ENCODE measurements around the gene CADPS. TPM values are rescaled to one million over a fixed set of nuclear protein-coding genes. Genes with fewer than 3 reads are reported as not detected.

The CADPS gene
- total RNA-seq, 1 experiment from 2014 or later: not detected

GRCh38 chr3:62453448-62453847 lies 421.8 kb downstream of the CADPS start:
- POLR2A ChIA-PET (ENCODE audit: unreplicated experiment): no interaction called here
- H3K36me3 ChIP-seq (ENCODE audit: low read depth): no peaks in the 10 kb centered on the region
- DNase-seq: no peak
- CTCF ChIA-PET: no interaction called here
- H3K27me3 ChIP-seq (ENCODE audit: insufficient read depth, low read depth): peaks cover 26% of the 10 kb centered on the region
- H3K79me2 ChIP-seq (ENCODE audit: low read depth): no peaks in the 10 kb centered on the region
- no peaks in the 10 kb centered on the region for H3K9me3 ChIP-seq (ENCODE audit: insufficient read depth, low read depth)
- H3K4me3 ChIP-seq: no peak overlapping the region
- H3K4me2 ChIP-seq: no peak overlapping the region
- no peaks in the 10 kb centered on the region; the same call in 1 of the 2 replicates for H3K9me2 ChIP-seq (ENCODE audit: insufficient read depth)
- TF ChIP-seq EZH2 (IDR thresholded peaks at IDR 0.05; ENCODE audit: low read depth) (no peak), CTCF (conservative IDR thresholded peaks at IDR 0.05) (no peak)
- no peaks in the 10 kb centered on the region for H3F3A ChIP-seq (ENCODE audit: insufficient read depth, low read depth)
- intact Hi-C loops (cut with micrococcal nuclease; ENCODE audit: unreplicated experiment): no loop called here
- no peak overlapping the region for H3K27ac ChIP-seq
- H4K20me1 ChIP-seq (ENCODE audit: insufficient read depth): no peaks in the 10 kb centered on the region
- no peaks in the 10 kb centered on the region for H3K4me1 ChIP-seq (replicated peaks; ENCODE audit: insufficient read depth)
- no peak overlapping the region for H2AFZ ChIP-seq
- no TSS peak for BruUV-seq (replicated peaks)

- H4K20me1 ChIP-seq (ENCODE audit: insufficient read depth): no peaks in the 10 kb centered on the region
- no peak overlapping the region for H3K4me3 ChIP-seq
- no TSS peak for BruUV-seq (replicated peaks)
- H3K27me3 ChIP-seq (ENCODE audit: insufficient read depth, low read depth): peaks cover 21% of the 10 kb centered on the region
- intact Hi-C loops (cut with micrococcal nuclease; ENCODE audit: unreplicated experiment): no loop called here
- no peak overlapping the region for H3K27ac ChIP-seq
- no peaks in the 10 kb centered on the region for H3F3A ChIP-seq (ENCODE audit: insufficient read depth, low read depth)
- H3K9me3 ChIP-seq (ENCODE audit: insufficient read depth, low read depth): no peaks in the 10 kb centered on the region
- H3K79me2 ChIP-seq (ENCODE audit: low read depth): no peaks in the 10 kb centered on the region
- no peak overlapping the region for H2AFZ ChIP-seq
- H3K36me3 ChIP-seq (ENCODE audit: low read depth): no peaks in the 10 kb centered on the region
- ChIA-PET CTCF (no interaction called here), POLR2A (ENCODE audit: unreplicated experiment) (no interaction called here)
- H3K4me2 ChIP-seq: no peak overlapping the region
- DNase-seq: no peak
- no peaks in the 10 kb centered on the region for H3K4me1 ChIP-seq (replicated peaks; ENCODE audit: insufficient read depth)
- H3K9me2 ChIP-seq (ENCODE audit: insufficient read depth): no peaks in the 10 kb centered on the region; the same call in 1 of the 2 replicates
- no peak for TF ChIP-seq CTCF (conservative IDR thresholded peaks at IDR 0.05)
- no peak for TF ChIP-seq EZH2 (IDR thresholded peaks at IDR 0.05; ENCODE audit: low read depth)
These were observed 423.9 kb downstream of the CADPS start for GRCh38 chr3:62451211-62451887.

GRCh38 chr3:62446337-62446940 lies 428.8 kb downstream of the CADPS start:
- CTCF ChIA-PET: no interaction called here
- Histone ChIP-seq H3K79me2 (ENCODE audit: low read depth) (no peaks in the 10 kb centered on the region), H3K4me2 (peak overlapping the region; percentile 50; the same call in 1 of the 2 replicates), H4K20me1 (ENCODE audit: insufficient read depth) (no peaks in the 10 kb centered on the region), H3K4me1 (replicated peaks; ENCODE audit: insufficient read depth) (no peaks in the 10 kb centered on the region), H3K36me3 (ENCODE audit: low read depth) (no peaks in the 10 kb centered on the region), H3K27ac (no peak overlapping the region), H3K4me3 (no peak overlapping the region), H3K9me3 (ENCODE audit: insufficient read depth, low read depth) (no peaks in the 10 kb centered on the region), H3K27me3 (ENCODE audit: insufficient read depth, low read depth) (peaks cover 9% of the 10 kb centered on the region), H3F3A (ENCODE audit: insufficient read depth, low read depth) (no peaks in the 10 kb centered on the region), H2AFZ (no peak overlapping the region), H3K9me2 (ENCODE audit: insufficient read depth) (no peaks in the 10 kb centered on the region; the same call in 1 of the 2 replicates)
- DNase-seq: no peak
- POLR2A ChIA-PET (ENCODE audit: unreplicated experiment): interaction anchor here (0.6 kb wide), 1 partner anchor 1177 kb away, joined by 4 read pairs; no protein-coding TSS in a partner anchor
- no TSS peak for BruUV-seq (replicated peaks)
- intact Hi-C loops (cut with micrococcal nuclease; ENCODE audit: unreplicated experiment): no loop called here
- TF ChIP-seq CTCF (conservative IDR thresholded peaks at IDR 0.05): no peak
- no peak for TF ChIP-seq EZH2 (IDR thresholded peaks at IDR 0.05; ENCODE audit: low read depth)

All from PC-9 (cell line).